Measurements from ENCODE around the gene CACNA2D3.

The CACNA2D3 gene

DNA sequence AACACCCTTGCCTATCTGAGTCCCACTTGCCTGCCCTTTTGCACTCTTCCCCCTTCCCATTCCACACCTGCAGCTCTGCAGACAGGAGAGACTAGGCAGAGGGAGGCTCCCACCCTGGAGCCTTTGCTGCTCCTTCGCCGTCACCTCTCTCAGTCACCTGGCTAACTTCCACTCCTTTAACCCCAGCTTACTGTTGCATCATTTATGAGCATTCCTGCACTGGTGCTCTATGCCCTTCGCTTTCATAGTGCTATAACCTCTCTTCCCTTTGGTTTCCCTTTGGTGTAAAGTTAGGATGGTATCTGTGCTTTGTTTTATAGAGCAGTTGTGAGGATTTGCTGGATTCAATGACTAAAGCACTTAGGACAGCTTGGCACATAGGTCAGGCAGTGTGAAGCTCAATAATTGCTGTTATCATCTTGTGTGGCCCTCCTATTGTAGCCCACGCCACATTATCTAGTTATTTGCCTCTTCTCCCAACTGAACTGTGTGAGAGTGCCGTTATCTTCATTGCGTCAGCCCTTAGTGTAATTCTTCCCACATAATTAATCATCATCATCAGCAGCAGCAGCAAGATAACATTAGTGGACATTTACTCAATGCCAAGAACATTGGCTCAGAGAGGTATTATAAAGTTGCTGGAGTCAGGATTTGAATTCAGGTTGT lies 253.9 kb downstream of the CACNA2D3 start:
- TF ChIP-seq GATA2 (IDR thresholded peaks at IDR 0.05; ENCODE audit: low read depth, low read length) (0 out of 2 replicates have a peak, but pooled peaks have one; percentile 9), GATA3 (IDR thresholded peaks at IDR 0.05; ENCODE audit: low read depth, low read length) (no peak)

DNA sequence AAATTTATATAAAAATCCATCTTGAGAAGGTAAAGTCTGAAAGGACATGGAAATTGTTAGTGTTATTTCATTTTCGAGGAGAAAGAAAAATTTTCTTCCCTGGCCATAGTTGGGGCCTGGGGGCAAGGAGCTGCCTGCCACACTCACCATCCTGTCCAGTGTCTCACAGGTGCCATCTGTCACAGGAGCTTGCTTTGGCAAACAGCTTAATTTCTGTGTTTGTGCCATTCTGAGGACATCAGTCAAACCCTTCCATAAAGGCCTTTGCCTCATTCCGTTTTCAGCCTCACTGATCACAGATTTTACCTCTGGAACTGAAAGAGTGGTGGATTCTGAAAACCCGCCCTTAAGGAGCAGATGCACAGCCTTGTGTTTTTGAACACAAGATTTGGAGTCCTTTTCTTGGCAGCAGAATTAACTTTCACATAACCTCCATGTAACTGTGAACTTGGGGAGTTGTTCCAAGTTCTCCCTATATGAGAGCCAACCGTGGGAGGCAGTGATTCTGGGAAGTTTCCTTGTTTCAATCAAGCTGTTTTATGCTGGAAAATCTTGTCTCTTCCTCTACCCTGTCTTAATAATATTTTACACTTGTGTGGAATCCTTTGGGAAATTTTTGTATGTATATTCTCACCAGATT lies 254.7 kb downstream of the CACNA2D3 start:
- TF ChIP-seq GATA3 (IDR thresholded peaks at IDR 0.05; ENCODE audit: low read depth, low read length) (no peak), GATA2 (IDR thresholded peaks at IDR 0.05; ENCODE audit: low read depth, low read length) (no peak)

DNA sequence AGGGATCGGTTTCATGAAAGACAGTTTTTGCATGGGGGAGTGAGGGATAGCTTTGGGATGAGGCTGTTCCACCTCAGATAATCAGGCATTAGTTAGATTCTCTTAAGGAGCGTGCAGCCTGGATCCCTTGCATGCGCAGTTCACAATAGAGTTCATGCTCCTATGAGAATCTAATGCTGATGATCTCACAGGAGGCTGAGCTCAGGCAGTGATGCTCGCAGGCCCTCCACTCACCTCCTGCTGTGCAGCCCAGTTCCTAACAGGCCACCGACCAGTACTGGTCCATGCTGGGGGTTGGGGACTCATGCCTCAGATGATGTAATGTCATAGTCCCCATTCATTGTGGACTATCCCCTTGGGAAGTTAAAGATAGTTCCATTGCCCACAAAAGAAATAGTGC lies 255.8 kb downstream of the CACNA2D3 start:
- TF ChIP-seq GATA3 (IDR thresholded peaks at IDR 0.05; ENCODE audit: low read depth, low read length) (no peak), GATA2 (IDR thresholded peaks at IDR 0.05; ENCODE audit: low read depth, low read length) (no peak)

GRCh38 chr3:54384279-54384678 lies 261.9 kb downstream of the CACNA2D3 start:
- TF ChIP-seq GATA2 (IDR thresholded peaks at IDR 0.05; ENCODE audit: low read depth, low read length) (no peak), GATA3 (IDR thresholded peaks at IDR 0.05; ENCODE audit: low read depth, low read length) (no peak)

GRCh38 chr3:54390582-54390981 lies 268.2 kb downstream of the CACNA2D3 start:
- TF ChIP-seq GATA3 (IDR thresholded peaks at IDR 0.05; ENCODE audit: low read depth, low read length) (no peak), GATA2 (IDR thresholded peaks at IDR 0.05; ENCODE audit: low read depth, low read length) (no peak)

GRCh38 chr3:54393150-54393549 lies 270.8 kb downstream of the CACNA2D3 start:
- TF ChIP-seq GATA3 (IDR thresholded peaks at IDR 0.05; ENCODE audit: low read depth, low read length) = no peak
- no peak for TF ChIP-seq GATA2 (IDR thresholded peaks at IDR 0.05; ENCODE audit: low read depth, low read length)

GRCh38 chr3:54408328-54408727 lies 286.0 kb downstream of the CACNA2D3 start:
- no peak for TF ChIP-seq GATA3 (IDR thresholded peaks at IDR 0.05; ENCODE audit: low read depth, low read length)
- no peak for TF ChIP-seq GATA2 (IDR thresholded peaks at IDR 0.05; ENCODE audit: low read depth, low read length)

- TF ChIP-seq GATA2 (IDR thresholded peaks at IDR 0.05; ENCODE audit: low read depth, low read length) (no peak), GATA3 (IDR thresholded peaks at IDR 0.05; ENCODE audit: low read depth, low read length) (no peak)
Measured at GRCh38 chr3:54421943-54422342, 299.6 kb downstream of the CACNA2D3 start.

GRCh38 chr3:54424292-54424691 lies 301.9 kb downstream of the CACNA2D3 start:
- no peak for TF ChIP-seq GATA2 (IDR thresholded peaks at IDR 0.05; ENCODE audit: low read depth, low read length)
- no peak for TF ChIP-seq GATA3 (IDR thresholded peaks at IDR 0.05; ENCODE audit: low read depth, low read length)

DNA sequence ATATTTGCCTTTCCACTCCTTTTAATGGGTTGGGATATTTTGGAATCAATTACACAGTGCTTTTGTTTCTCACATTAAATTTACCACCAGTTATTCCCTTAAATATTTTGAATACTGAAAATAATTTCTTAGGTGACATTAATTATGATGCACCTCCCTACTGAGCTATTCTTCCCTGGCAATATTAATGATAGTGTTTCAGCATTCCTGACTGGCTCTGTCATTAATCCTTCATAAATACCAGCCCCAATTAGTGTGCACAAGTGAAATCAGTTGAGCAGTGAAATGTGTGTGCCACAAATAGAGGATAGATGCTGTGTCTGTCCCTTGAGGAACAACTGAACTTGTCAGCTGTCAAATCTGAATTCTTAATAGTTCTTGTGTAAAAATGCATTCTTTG lies 304.0 kb downstream of the CACNA2D3 start:
- TF ChIP-seq GATA3 (IDR thresholded peaks at IDR 0.05; ENCODE audit: low read depth, low read length) (no peak), GATA2 (IDR thresholded peaks at IDR 0.05; ENCODE audit: low read depth, low read length) (no peak)

DNA sequence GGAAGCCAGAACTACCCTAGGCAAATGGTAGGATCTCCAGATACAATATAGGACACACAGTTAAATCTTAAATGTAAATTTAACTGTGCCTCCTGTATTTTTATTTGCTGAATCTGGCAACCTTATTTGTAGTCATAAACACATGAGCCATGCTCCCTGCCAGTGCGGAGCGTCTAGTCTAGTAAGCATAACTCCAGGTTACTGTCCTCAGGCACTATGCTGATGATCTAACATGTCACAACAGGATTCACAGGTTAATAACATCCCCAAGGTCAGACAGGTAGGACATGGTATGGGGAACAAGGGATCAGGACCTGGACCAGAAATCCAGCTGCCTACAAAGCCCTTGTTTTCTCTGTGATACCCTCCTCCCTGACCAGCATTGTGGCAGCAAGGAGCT lies 305.1 kb downstream of the CACNA2D3 start:
- TF ChIP-seq GATA2 (IDR thresholded peaks at IDR 0.05; ENCODE audit: low read depth, low read length) (no peak), GATA3 (IDR thresholded peaks at IDR 0.05; ENCODE audit: low read depth, low read length) (no peak)

GRCh38 chr3:54427941-54428871 lies 305.9 kb downstream of the CACNA2D3 start:
- TF ChIP-seq GATA2 (IDR thresholded peaks at IDR 0.05; ENCODE audit: low read depth, low read length) (no peak), GATA3 (IDR thresholded peaks at IDR 0.05; ENCODE audit: low read depth, low read length) (no peak)

GRCh38 chr3:54432975-54433374 lies 310.6 kb downstream of the CACNA2D3 start:
- TF ChIP-seq GATA2 (IDR thresholded peaks at IDR 0.05; ENCODE audit: low read depth, low read length) (no peak), GATA3 (IDR thresholded peaks at IDR 0.05; ENCODE audit: low read depth, low read length) (no peak)

GRCh38 chr3:54433846-54434245 lies 311.5 kb downstream of the CACNA2D3 start:
- TF ChIP-seq GATA3 (IDR thresholded peaks at IDR 0.05; ENCODE audit: low read depth, low read length) (no peak), GATA2 (IDR thresholded peaks at IDR 0.05; ENCODE audit: low read depth, low read length) (no peak)
